WTC11 (cell line): ENCODE measurements around the gene FIS1. TPM values are rescaled to one million over a fixed set of nuclear protein-coding genes. Genes with fewer than 3 reads are reported as not detected.

ENCODE experiments used
- ATAC-seq: fragments of 200-7000 bp; cut with Tn5 transposase; 2 replicates; pipeline ENCODE4 v1.10.0; 2021; ENCODE audit warnings: mild to moderate bottlenecking, moderate library complexity
- CTCF ChIA-PET: fragments of 300-600 bp; sonication (Branson Sonifier 250); formaldehyde crosslinking; loops from one replicate; lab custom pipeline; 2021; ENCODE audit warnings: antibody characterized with exemption; lab: Charles Lee
- POLR2A ChIA-PET: fragments of 350-600 bp; sonication (Branson Sonifier 250); formaldehyde crosslinking; loops from one replicate; lab custom pipeline; 2021; ENCODE audit warnings: antibody characterized with exemption; lab: Charles Lee
- DNase-seq: peaks from one replicate; pipeline ENCODE4 v3.0.0; 2021; ENCODE audit warnings: low spot score
- H3K27ac Mint-ChIP-seq: 2 replicates; pipeline ENCODE4 v1.8.0; 2021; ENCODE audit warnings: mixed read lengths
- H3K27me3 Mint-ChIP-seq: 2 replicates; pipeline ENCODE4 v1.8.0; 2021; ENCODE audit warnings: low read depth, mild to moderate bottlenecking, moderate library complexity, mixed read lengths
- H3K36me3 Mint-ChIP-seq: 2 replicates; pipeline ENCODE4 v1.8.0; 2021; ENCODE audit warnings: mixed read lengths
- H3K4me1 Mint-ChIP-seq: 2 replicates; pipeline ENCODE4 v1.8.0; 2022; ENCODE audit warnings: mixed read lengths
- H3K4me3 Mint-ChIP-seq: 2 replicates; pipeline ENCODE4 v1.8.0; 2021; ENCODE audit warnings: mild to moderate bottlenecking, moderate library complexity, mixed read lengths
- H3K9me3 Mint-ChIP-seq: 2 replicates; pipeline ENCODE4 v1.8.0; 2021; ENCODE audit warnings: mixed read lengths
- ATF1 ChIP-seq: sonication (generic); formaldehyde crosslinking; IDR thresholded peaks from 2 replicates; pipeline ENCODE4 v1.8.1; 2023; ENCODE audit warnings: mild to moderate bottlenecking, moderate library complexity, missing genetic modification reagents
- CBFB ChIP-seq: sonication (generic); formaldehyde crosslinking; IDR thresholded peaks from 2 replicates; pipeline ENCODE4 v1.8.1; 2022; ENCODE audit warnings: mild to moderate bottlenecking, low read depth, missing genetic modification reagents
- CREB1 ChIP-seq: sonication (generic); formaldehyde crosslinking; IDR thresholded peaks from 2 replicates; pipeline ENCODE4 v1.8.0; 2023; ENCODE audit warnings: mild to moderate bottlenecking, missing genetic modification reagents
- E2F1 ChIP-seq: sonication (generic); formaldehyde crosslinking; IDR thresholded peaks from 2 replicates; pipeline ENCODE4 v1.8.0; 2022; ENCODE audit warnings: mild to moderate bottlenecking, missing genetic modification reagents
- EMX1 ChIP-seq: fragments of 250-450 bp; sonication (Bioruptor Pico); IDR thresholded peaks from 2 replicates; pipeline ENCODE4 v1.8.0; 2021; ENCODE audit warnings: mild to moderate bottlenecking
- ERG ChIP-seq: fragments of 250-450 bp; sonication (Bioruptor Pico); IDR thresholded peaks from 2 replicates; pipeline ENCODE4 v1.8.0; 2021; ENCODE audit warnings: mild to moderate bottlenecking
- ESRRA ChIP-seq: sonication (generic); formaldehyde crosslinking; IDR thresholded peaks from 2 replicates; pipeline ENCODE4 v1.8.1; 2022; ENCODE audit warnings: mild to moderate bottlenecking, missing genetic modification reagents, borderline replicate concordance
- JAZF1 ChIP-seq: fragments of 250-450 bp; sonication (Bioruptor Pico); IDR thresholded peaks from 2 replicates; pipeline ENCODE4 v1.9.0; 2021; ENCODE audit warnings: moderate library complexity, mild to moderate bottlenecking, inconsistent platforms
- MXD4 ChIP-seq: fragments of 250-450 bp; sonication (Bioruptor Pico); IDR thresholded peaks from 2 replicates; pipeline ENCODE4 v1.8.0; 2021; ENCODE audit warnings: mild to moderate bottlenecking, moderate library complexity, borderline replicate concordance
- NFATC4 ChIP-seq: fragments of 250-450 bp; sonication (Bioruptor Pico); IDR thresholded peaks from 2 replicates; pipeline ENCODE4 v1.9.0; 2021; ENCODE audit warnings: mild to moderate bottlenecking
- NFE2L1 ChIP-seq: sonication (generic); formaldehyde crosslinking; IDR thresholded peaks from 2 replicates; pipeline ENCODE4 v1.8.1; 2023; ENCODE audit warnings: missing genetic modification reagents
- NR2C2 ChIP-seq: sonication (generic); formaldehyde crosslinking; IDR thresholded peaks from 2 replicates; pipeline ENCODE4 v1.8.0; 2022; ENCODE audit warnings: mild to moderate bottlenecking, missing genetic modification reagents
- RORB ChIP-seq: fragments of 250-450 bp; sonication (Bioruptor Pico); IDR thresholded peaks from 2 replicates; pipeline ENCODE4 v1.9.0; 2021; ENCODE audit warnings: mild to moderate bottlenecking
- ZBTB43 ChIP-seq: sonication (generic); formaldehyde crosslinking; IDR thresholded peaks from 2 replicates; pipeline ENCODE4 v1.8.1; 2023; ENCODE audit warnings: mild to moderate bottlenecking, missing genetic modification reagents
- ZMAT4 ChIP-seq: fragments of 250-450 bp; sonication (Bioruptor Pico); IDR thresholded peaks from 2 replicates; pipeline ENCODE4 v1.9.0; 2021; ENCODE audit warnings: mild to moderate bottlenecking
- ZNF121 ChIP-seq: sonication (generic); formaldehyde crosslinking; IDR thresholded peaks from 2 replicates; pipeline ENCODE4 v1.8.0; 2023; ENCODE audit warnings: missing genetic modification reagents
- ZNF281 ChIP-seq: sonication (generic); formaldehyde crosslinking; IDR thresholded peaks from 2 replicates; pipeline ENCODE4 v1.8.0; 2023; ENCODE audit warnings: mild to moderate bottlenecking, missing genetic modification reagents
- ZNF317 ChIP-seq: sonication (generic); formaldehyde crosslinking; IDR thresholded peaks from 2 replicates; pipeline ENCODE4 v1.8.1; 2023; ENCODE audit warnings: low read depth, mild to moderate bottlenecking, moderate library complexity, missing genetic modification reagents, borderline replicate concordance
- ZNF423 ChIP-seq: fragments of 250-450 bp; sonication (Bioruptor Pico); IDR thresholded peaks from 2 replicates; pipeline ENCODE4 v2.1.2; 2022; ENCODE audit warnings: mild to moderate bottlenecking, moderate library complexity
- total RNA-seq: library from RNA; stranded (reverse); gene quantifications from 3 replicates; pipeline ENCODE4 v1.2.3, GENCODE V29; 2021
- TF ChIP-seq, protein P1 (sequence below): fragments of 250-450 bp; sonication (Bioruptor Pico); IDR thresholded peaks from 2 replicates; pipeline ENCODE4 v1.9.0; 2021; ENCODE audit warnings: mild to moderate bottlenecking
- TF ChIP-seq, protein P2 (sequence below): fragments of 250-450 bp; sonication (Bioruptor Pico); conservative IDR thresholded peaks from 2 replicates; pipeline ENCODE4 v1.9.0; 2021; ENCODE audit warnings: mild to moderate bottlenecking

The FIS1 gene
- total RNA-seq, 1 experiment from 2014 or later = 123 TPM

GRCh38 chr7:101241015-101241363 lies 3.9 kb downstream of the FIS1 start (continued):
- TF ChIP-seq E2F1 (CRISPR knock-in tag) = no peak
- TF ChIP-seq CREB1 (CRISPR knock-in tag) = no peak
- TF ChIP-seq ESRRA (CRISPR knock-in tag) = no peak

- Mint-ChIP-seq H3K4me1 (peaks cover 25% of the 10 kb centered on the region), H3K27me3 (no peaks in the 10 kb centered on the region), H3K27ac (peak overlapping the region; percentile 84), H3K36me3 (peaks cover 4% of the 10 kb centered on the region; the same call in 1 of the 2 replicates), H3K4me3 (no peak overlapping the region), H3K9me3 (no peaks in the 10 kb centered on the region)
- TF ChIP-seq ZNF121 (CRISPR knock-in tag) (peak; percentile 36; the same call in 1 of the 2 replicates), ZMAT4 (CRISPR knock-in tag) (no peak)
- ChIA-PET CTCF (interaction anchor here (1.5 kb wide), 1 partner anchor 23 kb away, joined by 5 read pairs; the partner anchor contains the start of genes PLOD3 and ZNHIT1), POLR2A (no interaction called here)
- DNase-seq = no peak
- ATAC-seq = no peak
These were observed 4.5 kb downstream of the FIS1 start for GRCh38 chr7:101240226-101241014.

- H3K27me3 Mint-ChIP-seq = no peaks in the 10 kb centered on the region
- H3K4me1 Mint-ChIP-seq = peaks cover 22% of the 10 kb centered on the region
- no peak for DNase-seq
- 0 out of 2 replicates have a peak overlapping the region, but pooled peaks have one; percentile 41 for H3K27ac Mint-ChIP-seq
- ChIA-PET POLR2A (no interaction called here), CTCF (interaction anchor here (3.2 to 8.0 kb wide), 2 partner anchors 22 to 42 kb away, joined by 13 to 80 read pairs; partner anchors contain the start of genes PLOD3 and ZNHIT1)
- H3K4me3 Mint-ChIP-seq = no peak overlapping the region
- H3K9me3 Mint-ChIP-seq = no peaks in the 10 kb centered on the region
- peaks cover 4% of the 10 kb centered on the region; the same call in 1 of the 2 replicates for H3K36me3 Mint-ChIP-seq
- ATAC-seq = no peak
- TF ChIP-seq ERG (CRISPR knock-in tag) (no peak), MXD4 (CRISPR knock-in tag) (no peak), ZNF423 (CRISPR knock-in tag) (no peak), NFATC4 (CRISPR knock-in tag) (no peak), NR2C2 (CRISPR knock-in tag) (no peak), JAZF1 (CRISPR knock-in tag) (no peak), ZNF281 (CRISPR knock-in tag) (no peak), RORB (CRISPR knock-in tag) (no peak), ZNF317 (CRISPR knock-in tag) (no peak), ATF1 (CRISPR knock-in tag) (no peak), ZBTB43 (CRISPR knock-in tag) (no peak), CBFB (CRISPR knock-in tag) (no peak), NFE2L1 (CRISPR knock-in tag) (no peak), EMX1 (CRISPR knock-in tag) (no peak)
- TF ChIP-seq, protein P1, sequence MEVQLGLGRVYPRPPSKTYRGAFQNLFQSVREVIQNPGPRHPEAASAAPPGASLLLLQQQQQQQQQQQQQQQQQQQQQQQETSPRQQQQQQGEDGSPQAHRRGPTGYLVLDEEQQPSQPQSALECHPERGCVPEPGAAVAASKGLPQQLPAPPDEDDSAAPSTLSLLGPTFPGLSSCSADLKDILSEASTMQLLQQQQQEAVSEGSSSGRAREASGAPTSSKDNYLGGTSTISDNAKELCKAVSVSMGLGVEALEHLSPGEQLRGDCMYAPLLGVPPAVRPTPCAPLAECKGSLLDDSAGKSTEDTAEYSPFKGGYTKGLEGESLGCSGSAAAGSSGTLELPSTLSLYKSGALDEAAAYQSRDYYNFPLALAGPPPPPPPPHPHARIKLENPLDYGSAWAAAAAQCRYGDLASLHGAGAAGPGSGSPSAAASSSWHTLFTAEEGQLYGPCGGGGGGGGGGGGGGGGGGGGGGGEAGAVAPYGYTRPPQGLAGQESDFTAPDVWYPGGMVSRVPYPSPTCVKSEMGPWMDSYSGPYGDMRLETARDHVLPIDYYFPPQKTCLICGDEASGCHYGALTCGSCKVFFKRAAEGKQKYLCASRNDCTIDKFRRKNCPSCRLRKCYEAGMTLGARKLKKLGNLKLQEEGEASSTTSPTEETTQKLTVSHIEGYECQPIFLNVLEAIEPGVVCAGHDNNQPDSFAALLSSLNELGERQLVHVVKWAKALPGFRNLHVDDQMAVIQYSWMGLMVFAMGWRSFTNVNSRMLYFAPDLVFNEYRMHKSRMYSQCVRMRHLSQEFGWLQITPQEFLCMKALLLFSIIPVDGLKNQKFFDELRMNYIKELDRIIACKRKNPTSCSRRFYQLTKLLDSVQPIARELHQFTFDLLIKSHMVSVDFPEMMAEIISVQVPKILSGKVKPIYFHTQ (CRISPR knock-in tag) = no peak
- TF ChIP-seq, protein P2, sequence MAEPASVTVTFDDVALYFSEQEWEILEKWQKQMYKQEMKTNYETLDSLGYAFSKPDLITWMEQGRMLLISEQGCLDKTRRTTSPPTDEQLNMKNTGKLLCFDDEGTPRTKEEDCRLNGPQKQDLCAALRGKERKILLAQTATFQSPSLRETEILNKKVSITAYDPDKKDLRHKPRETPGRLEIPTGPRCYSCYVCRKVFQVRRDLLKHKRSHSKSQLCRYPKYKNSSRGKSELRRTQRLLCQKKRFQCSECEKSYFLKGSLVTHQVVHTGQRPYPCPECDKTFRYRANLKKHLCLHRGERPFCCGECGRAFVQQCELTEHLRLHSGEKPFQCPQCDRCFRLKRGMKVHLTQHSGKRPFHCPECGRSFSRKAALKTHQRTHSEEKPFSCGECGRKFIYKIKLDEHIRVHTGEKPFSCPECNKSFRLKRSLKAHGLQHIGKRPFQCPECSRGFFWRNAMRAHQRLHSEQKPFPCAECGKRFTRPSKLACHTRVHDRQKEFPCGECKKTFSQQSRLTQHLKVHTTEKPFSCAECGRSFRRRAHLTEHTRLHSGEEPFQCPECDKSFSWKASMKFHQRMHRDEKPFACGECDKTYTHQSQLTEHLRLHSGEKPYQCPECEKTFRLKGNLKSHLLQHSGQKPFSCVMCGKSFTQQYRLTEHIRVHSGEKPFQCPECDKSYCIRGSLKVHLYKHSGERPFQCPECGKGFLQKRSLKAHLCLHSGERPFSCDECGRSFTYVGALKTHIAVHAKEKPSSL (CRISPR knock-in tag) = no peak
These were observed 5.0 kb downstream of the FIS1 start for GRCh38 chr7:101239951-101240220.
